ENCODE measurements around the gene C1orf74.
"Not testable (repeated sequence)": the region's sequence is repeated elsewhere in the genome, so short reads cannot be mapped to it uniquely, and the experiment has no call there.

Gene C1orf74

GRCh38 chr1:209805875-209806760 is 21.8 kb upstream of the C1orf74 start, which contains the start of gene IRF6:
Gene IRF6, minus strand, starts transcription at chr1:209806142. Its CDS starts 4,729 bp downstream, at chr1:209801413.
- peak; percentile 27 for DNase-seq (ENCODE audit: low read depth)

- DNase-seq (ENCODE audit: low read depth), result no peak
Observed at GRCh38 chr1:209805341-209805781, 21.0 kb upstream of the C1orf74 start.

GRCh38 chr1:209803568-209803967 is 19.2 kb upstream of the C1orf74 start:
- DNase-seq (ENCODE audit: low read depth), result no peak

- DNase-seq (ENCODE audit: low read depth), result no peak
Observed at GRCh38 chr1:209802780-209803152, 18.4 kb upstream of the C1orf74 start.

- no peak for DNase-seq (ENCODE audit: low read depth)
Observed at GRCh38 chr1:209802117-209802779, 17.9 kb upstream of the C1orf74 start.

- DNase-seq (ENCODE audit: low read depth), result no peak
Observed at GRCh38 chr1:209800984-209801834, 16.9 kb upstream of the C1orf74 start.

GRCh38 chr1:209797978-209798639 is 13.8 kb upstream of the C1orf74 start:
- no peak for DNase-seq (ENCODE audit: low read depth)

- DNase-seq (ENCODE audit: low read depth), result not testable (repeated sequence)
Observed at GRCh38 chr1:209793711-209794110, 9.4 kb upstream of the C1orf74 start.

- DNase-seq (ENCODE audit: low read depth), result no peak
Observed at GRCh38 chr1:209791920-209792319, 7.6 kb upstream of the C1orf74 start.

- DNase-seq (ENCODE audit: low read depth), result no peak
Observed at GRCh38 chr1:209790286-209791193, 6.2 kb upstream of the C1orf74 start.

- DNase-seq (ENCODE audit: low read depth), result no peak
Observed at GRCh38 chr1:209789245-209789644, 4.9 kb upstream of the C1orf74 start.

- DNase-seq (ENCODE audit: low read depth), result no peak
Observed at GRCh38 chr1:209787551-209787950, 3.2 kb upstream of the C1orf74 start.

- no peak for DNase-seq (ENCODE audit: low read depth)
Observed at GRCh38 chr1:209786146-209786545, 1.8 kb upstream of the C1orf74 start.

GRCh38 chr1:209785592-209785991 is 1.2 kb upstream of the C1orf74 start:
- no peak for DNase-seq (ENCODE audit: low read depth)

GRCh38 chr1:209783386-209783785 is 973 bp downstream of the C1orf74 start:
- no peak for DNase-seq (ENCODE audit: low read depth)

GRCh38 chr1:209780268-209780667 is 4.1 kb downstream of the C1orf74 start:
- no peak for DNase-seq (ENCODE audit: low read depth)

GRCh38 chr1:209778102-209778501 is 6.3 kb downstream of the C1orf74 start:
- no peak for DNase-seq (ENCODE audit: low read depth)

GRCh38 chr1:209777587-209777986 is 6.8 kb downstream of the C1orf74 start:
- no peak for DNase-seq (ENCODE audit: low read depth)

- DNase-seq (ENCODE audit: low read depth), result no peak
Observed at GRCh38 chr1:209775678-209776077, 8.7 kb downstream of the C1orf74 start.

GRCh38 chr1:209774592-209774991 is 9.8 kb downstream of the C1orf74 start:
- DNase-seq (ENCODE audit: low read depth), result no peak

- DNase-seq (ENCODE audit: low read depth), result no peak
Observed at GRCh38 chr1:209772126-209772525, 12.2 kb downstream of the C1orf74 start.
